Hematopoietic multipotent progenitor cell treated with erythropoietin and hydrocortisone succinate and interleukin-3 and kit ligand, for 15 days (in vitro differentiated cells): Measurements from ENCODE around the gene TMTC3.

ENCODE experiments used
- DNase-seq: peaks from one replicate; pipeline ENCODE4 v3.0.0-alpha.2; 2015; ENCODE audit warnings: low spot score

The TMTC3 gene

GRCh38 chr12:88227263-88227662 lies 85.2 kb downstream of the TMTC3 start:
- DNase-seq, result no peak

GRCh38 chr12:88227871-88228270 lies 85.8 kb downstream of the TMTC3 start:
- DNase-seq, result no peak

- no peak for DNase-seq
These were observed 86.6 kb downstream of the TMTC3 start for GRCh38 chr12:88228720-88229119.

GRCh38 chr12:88230271-88230670 lies 88.2 kb downstream of the TMTC3 start:
- no peak for DNase-seq

GRCh38 chr12:88235183-88235833 lies 93.2 kb downstream of the TMTC3 start:
- DNase-seq, result no peak

GRCh38 chr12:88237954-88238353 lies 95.8 kb downstream of the TMTC3 start:
- no peak for DNase-seq

GRCh38 chr12:88238406-88238805 lies 96.3 kb downstream of the TMTC3 start:
- no peak for DNase-seq

- DNase-seq, result no peak
These were observed 99.9 kb downstream of the TMTC3 start for GRCh38 chr12:88241862-88242570.

- DNase-seq, result no peak
These were observed 100.4 kb downstream of the TMTC3 start for GRCh38 chr12:88242571-88242925.

GRCh38 chr12:88242939-88243338 lies 100.8 kb downstream of the TMTC3 start:
- DNase-seq, result no peak

GRCh38 chr12:88243982-88244381 lies 101.9 kb downstream of the TMTC3 start:
- DNase-seq, result no peak

GRCh38 chr12:88245905-88246304 lies 103.8 kb downstream of the TMTC3 start:
- no peak for DNase-seq

GRCh38 chr12:88247241-88247643 lies 105.1 kb downstream of the TMTC3 start:
- no peak for DNase-seq

- DNase-seq, result no peak
These were observed 106.5 kb downstream of the TMTC3 start for GRCh38 chr12:88248606-88249005.
